ENCODE results near the gene DNAJA2. TPM values are rescaled to one million over a fixed set of nuclear protein-coding genes. Genes with fewer than 3 reads are reported as not detected.

The DNAJA2 gene
- total and polyA plus RNA-seq, 9 donors: 33.4 to 63.3 (median 58.4) TPM

DNA sequence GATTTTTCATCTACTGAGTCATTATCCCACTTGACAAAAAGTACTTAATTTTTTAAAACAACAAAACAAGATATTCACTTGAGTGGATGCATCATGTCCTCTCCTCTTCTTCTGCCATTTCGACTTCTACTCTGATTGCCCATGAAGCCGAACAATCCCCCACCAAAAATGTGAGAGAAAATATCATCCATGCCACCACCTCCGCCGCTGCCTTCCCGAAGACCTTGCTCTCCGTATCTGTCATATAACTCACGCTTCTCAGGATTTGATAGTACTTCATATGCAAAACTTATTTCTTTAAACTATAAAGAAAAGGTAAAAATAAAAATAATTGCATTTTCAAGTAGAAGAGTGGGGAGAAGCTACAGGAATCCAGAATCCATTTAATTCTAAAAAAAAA is 2.2 kb downstream of the DNAJA2 start:
- intact Hi-C loops (cut with DNase I): loop anchor here in 2 of 4 donors (5.0 to 10.0 kb wide), 2 partner anchors 64 to 284 kb away; partner anchors contain the start of genes ORC6 (in 1 of the 2) and VPS35 (in 1 of the 2)
- Histone ChIP-seq H3K4me1 (ENCODE audit: insufficient read depth) (peaks cover 5% of the 10 kb centered on the region), H3K36me3 (no peaks in the 10 kb centered on the region), H3K27me3 (no peaks in the 10 kb centered on the region), H3K27ac (no peak overlapping the region), H3K4me3 (no peak overlapping the region), H3K9me3 (no peaks in the 10 kb centered on the region)
- TF ChIP-seq POLR2A (IDR thresholded peaks at IDR 0.05): no peak
- TF ChIP-seq, protein P1, sequence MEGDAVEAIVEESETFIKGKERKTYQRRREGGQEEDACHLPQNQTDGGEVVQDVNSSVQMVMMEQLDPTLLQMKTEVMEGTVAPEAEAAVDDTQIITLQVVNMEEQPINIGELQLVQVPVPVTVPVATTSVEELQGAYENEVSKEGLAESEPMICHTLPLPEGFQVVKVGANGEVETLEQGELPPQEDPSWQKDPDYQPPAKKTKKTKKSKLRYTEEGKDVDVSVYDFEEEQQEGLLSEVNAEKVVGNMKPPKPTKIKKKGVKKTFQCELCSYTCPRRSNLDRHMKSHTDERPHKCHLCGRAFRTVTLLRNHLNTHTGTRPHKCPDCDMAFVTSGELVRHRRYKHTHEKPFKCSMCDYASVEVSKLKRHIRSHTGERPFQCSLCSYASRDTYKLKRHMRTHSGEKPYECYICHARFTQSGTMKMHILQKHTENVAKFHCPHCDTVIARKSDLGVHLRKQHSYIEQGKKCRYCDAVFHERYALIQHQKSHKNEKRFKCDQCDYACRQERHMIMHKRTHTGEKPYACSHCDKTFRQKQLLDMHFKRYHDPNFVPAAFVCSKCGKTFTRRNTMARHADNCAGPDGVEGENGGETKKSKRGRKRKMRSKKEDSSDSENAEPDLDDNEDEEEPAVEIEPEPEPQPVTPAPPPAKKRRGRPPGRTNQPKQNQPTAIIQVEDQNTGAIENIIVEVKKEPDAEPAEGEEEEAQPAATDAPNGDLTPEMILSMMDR (IDR thresholded peaks at IDR 0.05): no peak
- TF ChIP-seq EP300 (IDR thresholded peaks at IDR 0.05): no peak
- WGBS, 3 donors: 87 to 93% (median 91%) methylated on average over 7 of the region's 7 CpGs
- no peak for DNase-seq

DNA sequence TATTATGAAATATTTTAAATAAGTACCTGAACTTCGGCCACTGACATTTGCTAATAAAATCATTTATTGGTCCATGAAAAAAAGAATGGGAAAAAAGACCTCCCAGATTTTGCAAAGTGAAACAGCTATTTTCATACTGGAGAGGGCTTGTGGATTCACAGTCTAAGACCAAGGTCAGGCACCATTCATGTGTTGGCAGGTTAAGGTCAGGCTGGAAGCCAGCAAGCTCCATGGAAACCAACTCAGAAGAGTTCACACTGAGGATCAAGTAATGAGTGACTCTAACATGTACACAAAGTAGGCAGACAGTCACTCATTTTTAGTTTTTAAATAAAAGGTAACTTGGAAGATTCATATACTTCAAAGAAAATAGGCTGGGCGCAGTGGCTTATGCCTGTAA is 3.4 kb downstream of the DNAJA2 start:
- no peak for TF ChIP-seq POLR2A (IDR thresholded peaks at IDR 0.05)
- WGBS, 3 donors: 77 to 89% (median 78%) methylated on average over 2 of the region's 2 CpGs
- H3K4me1 ChIP-seq (ENCODE audit: insufficient read depth): peaks cover 5% of the 10 kb centered on the region

DNA sequence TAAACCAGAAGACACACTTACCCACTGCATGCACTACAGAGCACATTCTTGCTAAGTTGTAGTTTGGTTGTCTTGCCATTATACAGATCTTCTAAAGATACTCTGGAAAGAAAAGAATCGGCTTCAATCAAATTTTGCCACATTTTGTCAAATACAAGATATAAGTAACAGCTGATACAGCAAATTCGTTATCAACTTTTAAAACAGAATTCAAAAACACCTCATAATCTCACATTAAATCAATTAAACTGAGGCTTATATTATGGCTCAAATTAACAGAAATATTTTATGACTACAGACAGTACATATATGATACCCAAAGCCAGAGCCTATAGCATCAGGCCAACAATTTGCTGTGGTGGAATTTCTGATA is 5.4 kb downstream of the DNAJA2 start:
- Histone ChIP-seq H3K9me3 (no peaks in the 10 kb centered on the region), H3K4me1 (ENCODE audit: insufficient read depth) (peaks cover 1% of the 10 kb centered on the region), H3K4me3 (no peak overlapping the region), H3K36me3 (no peaks in the 10 kb centered on the region), H3K27ac (no peak overlapping the region), H3K27me3 (no peaks in the 10 kb centered on the region)
- TF ChIP-seq, protein P1 (IDR thresholded peaks at IDR 0.05): no peak
- TF ChIP-seq EP300 (IDR thresholded peaks at IDR 0.05): no peak
- TF ChIP-seq POLR2A (IDR thresholded peaks at IDR 0.05): no peak
- DNase-seq: no peak
- WGBS, 3 donors: 81 to 91% (median 86%) methylated on average over 2 of the region's 2 CpGs
- intact Hi-C loops (cut with DNase I): no loop called here

More for the DNA sequence above, 3.4 kb downstream of the DNAJA2 start:
- no peaks in the 10 kb centered on the region for H3K27me3 ChIP-seq
- no peak overlapping the region for H3K27ac ChIP-seq
- no peak overlapping the region for H3K4me3 ChIP-seq
- H3K9me3 ChIP-seq: no peaks in the 10 kb centered on the region
- no peaks in the 10 kb centered on the region for H3K36me3 ChIP-seq
- peak in 2 of 5 donors; percentile 25 to 41 for DNase-seq
- intact Hi-C loops (cut with DNase I): loop anchor here in 2 of 4 donors (5.0 to 10.0 kb wide), 2 partner anchors 65 to 283 kb away; partner anchors contain the start of genes ORC6 (in 1 of the 2) and VPS35 (in 1 of the 2)

DNA sequence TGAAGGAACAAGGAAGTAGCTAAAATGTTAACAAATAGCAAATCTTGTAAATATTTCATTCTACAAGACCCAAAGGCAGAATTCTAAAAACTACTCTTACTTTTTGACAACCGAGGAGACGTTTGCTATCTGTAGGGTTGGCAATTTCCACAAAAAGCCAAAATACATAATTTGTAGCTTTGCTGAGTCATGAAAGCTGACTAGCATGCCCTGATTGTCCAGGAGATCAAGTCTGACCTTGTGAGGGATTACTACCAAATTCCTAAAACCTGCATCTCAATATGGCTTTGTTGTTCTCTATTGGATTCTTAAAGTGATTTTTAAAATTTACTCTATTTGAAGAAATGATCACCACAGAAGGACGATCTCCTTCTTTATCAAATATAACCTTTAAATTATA is 10.8 kb downstream of the DNAJA2 start:
- intact Hi-C loops (cut with DNase I): no loop called here
- TF ChIP-seq POLR2A (IDR thresholded peaks at IDR 0.05): no peak
- TF ChIP-seq EP300 (IDR thresholded peaks at IDR 0.05): no peak
- TF ChIP-seq, protein P1 (IDR thresholded peaks at IDR 0.05): no peak
- Histone ChIP-seq H3K9me3 (no peaks in the 10 kb centered on the region), H3K4me1 (ENCODE audit: insufficient read depth) (peaks cover 2% of the 10 kb centered on the region), H3K27me3 (no peaks in the 10 kb centered on the region), H3K27ac (no peak overlapping the region), H3K4me3 (no peak overlapping the region), H3K36me3 (no peaks in the 10 kb centered on the region)
- DNase-seq: no peak
- 34 to 48% (median 42%) methylated on average over 3 of the region's 3 CpGs for WGBS, 3 donors

Data from ovary (tissue), 9 donors.